HG03039 (cell line): Measurements from ENCODE around the gene STEAP2.
"Not testable (repeated sequence)": the region's sequence is repeated elsewhere in the genome, so short reads cannot be mapped to it uniquely, and the experiment has no call there.

Experiments
- ATAC-seq: cut with Tn5 transposase; IDR thresholded peaks from one replicate; pipeline ENCODE4 v1.9.1; 2021; ENCODE audit warnings: mild to moderate bottlenecking, moderate library complexity; ENCODE audit not compliant: unreplicated experiment

Gene STEAP2

DNA sequence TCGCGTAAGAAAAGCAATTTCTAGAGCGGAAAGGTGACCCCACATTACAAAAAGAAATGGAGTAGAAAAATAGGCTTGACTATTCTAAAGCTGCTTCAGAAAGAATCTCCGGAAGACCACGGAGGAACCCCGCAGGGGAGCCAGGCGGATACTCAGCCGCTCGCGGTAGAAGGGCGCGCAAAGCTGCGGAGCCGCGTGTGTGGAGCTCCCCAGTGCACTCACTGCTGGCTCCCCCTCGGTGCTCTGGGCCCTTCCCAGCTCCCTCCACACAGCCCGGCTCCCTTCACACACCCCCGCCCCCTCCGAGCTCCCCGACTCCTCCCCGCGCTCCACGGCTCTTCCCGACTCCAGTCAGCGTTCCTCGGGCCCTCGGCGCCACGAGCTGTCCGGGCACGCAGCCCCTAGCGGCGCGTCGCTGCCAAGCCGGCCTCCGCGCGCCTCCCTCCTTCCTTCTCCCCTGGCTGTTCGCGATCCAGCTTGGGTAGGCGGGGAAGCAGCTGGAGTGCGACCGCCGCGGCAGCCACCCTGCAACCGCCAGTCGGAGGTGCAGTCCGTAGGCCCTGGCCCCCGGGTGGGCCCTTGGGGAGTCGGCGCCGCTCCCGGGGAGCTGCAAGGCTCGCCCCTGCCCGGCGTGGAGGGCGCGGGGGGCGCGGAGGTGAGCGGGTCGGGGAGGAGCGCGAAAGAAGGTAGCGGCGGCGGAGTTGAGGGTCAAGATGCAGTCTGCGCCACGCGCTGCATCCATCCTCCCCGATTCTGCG is at the start of gene STEAP2:
Gene STEAP2 (plus strand): TSS at position 350 of the 758 bp plus-strand sequence. CDS start 13,343 bp downstream, outside the sequence.
- ATAC-seq: peak; percentile 85

DNA sequence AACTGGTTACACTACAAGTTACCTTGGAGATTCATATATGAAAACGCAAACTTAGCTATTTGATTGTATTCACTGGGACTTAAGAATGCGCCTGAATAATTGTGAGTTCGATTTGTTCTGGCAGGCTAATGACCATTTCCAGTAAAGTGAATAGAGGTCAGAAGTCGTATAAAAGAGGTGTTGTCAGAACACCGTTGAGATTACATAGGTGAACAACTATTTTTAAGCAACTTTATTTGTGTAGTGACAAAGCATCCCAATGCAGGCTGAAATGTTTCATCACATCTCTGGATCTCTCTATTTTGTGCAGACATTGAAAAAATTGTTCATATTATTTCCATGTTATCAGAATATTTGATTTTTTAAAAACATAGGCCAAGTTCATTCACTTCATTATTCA is 48.0 kb upstream of the STEAP2 start:
- ATAC-seq: no peak

GRCh38 chr7:90165724-90166123 is 45.8 kb upstream of the STEAP2 start:
- no peak for ATAC-seq

- no peak for ATAC-seq
Measured at GRCh38 chr7:90166153-90166552, 45.4 kb upstream of the STEAP2 start.

DNA sequence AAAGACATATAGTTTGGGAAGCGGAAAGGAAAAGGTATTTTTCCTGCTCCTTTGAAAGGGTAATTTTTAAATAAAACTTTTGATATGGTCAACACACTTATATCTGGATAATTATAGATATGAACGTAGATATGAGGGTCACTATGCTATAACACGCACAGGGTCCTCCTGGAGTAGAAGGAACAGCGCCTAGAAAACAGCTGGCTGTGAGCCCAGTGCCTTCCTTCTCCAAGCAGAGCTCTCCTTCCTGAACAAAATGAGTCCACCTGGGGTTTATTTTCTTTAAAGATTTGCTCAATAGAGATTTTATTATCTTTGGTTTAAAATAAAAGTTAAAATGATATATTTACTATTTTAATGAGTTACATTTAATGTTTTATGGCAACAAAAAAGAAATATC is 44.2 kb upstream of the STEAP2 start:
- ATAC-seq: no peak

- ATAC-seq: no peak
Measured at GRCh38 chr7:90169891-90170290, 41.6 kb upstream of the STEAP2 start.

GRCh38 chr7:90172121-90172520 is 39.4 kb upstream of the STEAP2 start:
- no peak for ATAC-seq

DNA sequence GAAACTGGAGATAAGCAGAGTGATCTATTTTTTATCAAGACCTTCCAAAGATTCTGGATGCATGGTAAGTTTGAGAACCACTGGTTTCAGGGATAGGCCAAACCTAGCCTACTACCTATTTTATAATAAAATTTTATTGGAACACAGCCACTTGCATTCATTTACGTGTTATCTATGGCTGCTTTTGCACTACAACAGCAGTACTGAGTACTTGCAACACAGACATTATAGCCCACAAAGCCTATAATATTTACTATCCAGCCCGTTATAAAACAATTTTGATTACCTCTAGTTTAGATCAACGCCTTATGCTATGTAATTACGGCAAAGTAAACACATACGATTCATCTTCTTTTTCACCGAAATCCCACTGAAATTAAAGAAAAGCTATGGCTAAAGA is 38.9 kb upstream of the STEAP2 start:
- ATAC-seq: no peak

DNA sequence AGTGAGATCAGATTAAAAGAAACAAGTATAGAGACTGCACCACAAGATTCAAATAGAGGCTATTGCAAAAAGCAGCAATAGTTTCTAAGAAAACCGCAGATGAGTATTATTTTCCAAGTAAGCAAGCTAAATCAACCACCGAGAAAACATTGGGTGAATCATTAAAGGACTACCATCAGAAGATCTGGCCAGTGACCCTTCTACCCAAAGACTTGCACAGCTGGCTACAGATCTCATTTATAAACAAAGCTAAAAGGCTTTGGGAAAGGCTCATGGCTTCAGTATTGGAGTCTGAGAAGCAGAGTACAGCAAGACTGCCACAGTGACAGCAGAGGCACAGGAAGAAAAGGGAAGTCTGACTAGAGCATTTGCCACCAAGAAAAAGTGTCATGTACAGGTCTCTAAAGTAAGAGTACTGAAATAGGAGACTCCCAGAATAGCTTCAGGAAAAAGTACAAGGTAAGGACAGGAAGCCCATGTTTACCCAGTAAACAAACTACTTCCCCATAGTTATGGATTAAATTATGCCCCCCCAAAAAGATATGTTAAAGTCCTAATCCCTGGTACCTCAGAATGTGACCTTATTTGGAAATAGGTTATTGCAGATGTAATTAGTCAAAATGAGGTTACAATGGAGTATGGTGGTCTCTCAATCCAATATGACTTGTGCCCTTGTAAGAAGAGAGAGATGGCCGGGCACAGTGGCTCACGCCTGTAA is 38.3 kb upstream of the STEAP2 start:
- ATAC-seq: no peak

DNA sequence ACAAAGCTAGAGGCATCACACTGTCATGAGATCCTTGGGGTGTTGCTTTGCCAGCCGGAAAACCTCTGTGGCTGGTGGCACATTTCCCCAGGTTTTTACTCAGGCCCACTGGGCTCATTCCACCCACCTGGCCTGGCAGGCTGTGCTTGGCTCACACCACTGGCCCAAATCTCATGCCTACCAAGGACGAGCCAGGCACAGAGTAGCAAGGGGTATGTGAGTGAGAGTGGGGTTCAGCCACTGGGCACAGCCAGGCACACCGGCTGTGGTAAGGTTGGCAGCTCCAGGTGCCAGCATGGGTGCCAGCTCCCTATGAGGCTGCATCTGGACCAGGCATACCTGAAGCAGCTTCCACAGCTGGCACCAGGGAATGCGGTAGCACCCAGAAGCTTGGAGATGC is 35.9 kb upstream of the STEAP2 start:
- ATAC-seq: no peak

DNA sequence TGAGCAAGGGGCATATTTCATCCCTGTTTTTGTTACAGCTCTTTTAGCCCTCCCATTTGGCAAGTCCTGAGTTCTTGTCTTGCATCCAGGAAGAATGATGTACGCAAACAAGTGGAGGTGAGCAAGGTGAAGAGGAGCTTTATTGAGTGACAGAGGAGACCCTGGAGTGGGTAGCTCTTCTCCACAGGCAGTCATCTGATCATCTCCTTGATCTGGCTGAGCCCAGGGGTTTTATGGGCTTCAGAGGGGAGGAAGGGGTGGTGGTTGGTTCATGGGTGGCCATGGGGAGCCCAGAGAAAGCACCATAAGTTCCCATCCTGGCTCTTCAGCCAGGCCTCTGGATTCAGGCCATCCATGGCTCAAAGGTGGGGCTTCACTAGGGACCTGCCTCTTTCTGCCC is 35.3 kb upstream of the STEAP2 start:
- no peak for ATAC-seq

DNA sequence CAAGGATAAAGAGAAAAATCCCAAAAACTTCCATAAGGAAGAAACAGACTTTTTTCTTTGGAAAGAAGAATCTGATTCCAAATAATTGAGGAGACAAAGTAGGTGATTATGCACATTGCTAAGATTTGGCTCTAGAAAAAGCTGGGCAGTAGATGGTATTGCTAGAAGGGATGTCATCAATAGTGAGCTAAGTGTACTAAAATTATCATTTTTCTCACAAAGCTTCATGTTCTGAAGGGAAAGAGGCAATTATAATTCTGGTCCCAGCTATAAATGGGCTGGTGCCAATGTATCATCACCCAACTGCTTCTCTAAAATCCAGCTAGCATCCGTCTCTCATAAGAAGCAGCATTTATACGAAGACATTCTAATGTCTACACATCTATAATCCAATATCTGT is 33.4 kb upstream of the STEAP2 start:
- no peak for ATAC-seq

DNA sequence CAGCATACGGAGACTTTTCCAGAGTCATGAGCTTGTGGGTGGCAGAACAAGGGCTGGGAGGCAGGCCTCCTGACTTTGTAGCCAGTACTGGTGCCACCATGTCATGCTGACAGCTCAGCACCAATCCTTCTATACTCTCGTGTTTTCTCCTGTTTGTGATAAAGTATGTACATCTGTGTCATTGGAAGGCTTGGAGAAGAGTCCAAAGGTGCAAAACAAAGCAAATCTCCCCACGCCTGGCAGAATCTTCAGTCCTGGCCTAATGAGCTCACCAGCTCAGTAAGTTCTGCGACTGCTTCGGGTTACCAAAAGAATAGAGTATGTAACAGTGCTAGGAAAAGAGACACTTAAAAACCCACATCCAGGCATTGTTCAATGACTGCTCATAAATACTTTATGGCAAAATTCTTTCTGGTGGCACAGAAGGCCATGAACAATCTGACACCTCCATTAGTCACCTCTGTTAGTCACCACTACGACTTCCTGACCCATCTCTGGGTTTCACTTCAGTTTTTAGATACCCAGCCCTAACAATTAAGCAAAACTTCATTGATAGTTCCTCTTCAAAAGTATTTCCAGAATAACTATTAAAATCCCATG is 32.8 kb upstream of the STEAP2 start:
- peak; percentile 91 for ATAC-seq

DNA sequence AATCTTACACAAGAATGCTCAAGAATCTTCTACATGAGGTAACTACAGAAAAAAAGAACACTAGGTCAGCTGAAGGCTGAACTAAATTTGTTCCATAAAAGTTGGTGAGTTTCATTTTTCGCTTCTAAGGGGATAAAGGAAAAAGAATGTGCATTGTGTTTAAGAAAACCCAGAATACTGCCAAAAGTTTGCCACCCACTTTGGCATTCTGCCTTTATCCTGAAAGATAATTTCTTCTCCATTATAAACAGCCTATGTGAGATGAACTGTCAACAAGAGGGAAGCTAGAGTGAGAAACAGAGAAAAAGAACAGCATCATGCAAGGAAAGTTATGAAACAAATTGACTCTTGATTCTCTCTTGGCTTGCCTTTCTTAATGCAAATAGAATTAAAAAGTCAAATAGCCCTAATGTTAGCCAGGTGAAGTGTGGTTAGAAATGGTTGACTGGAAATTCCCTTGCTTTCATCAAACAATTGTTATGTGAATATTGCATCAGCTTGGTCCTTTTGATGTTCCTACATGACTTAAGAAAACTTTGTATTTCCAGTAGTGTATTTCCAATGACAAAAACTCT is 31.4 kb upstream of the STEAP2 start:
- no peak for ATAC-seq

GRCh38 chr7:90180649-90181048 is 30.9 kb upstream of the STEAP2 start:
- ATAC-seq: no peak

GRCh38 chr7:90181485-90181884 is 30.1 kb upstream of the STEAP2 start:
- ATAC-seq: no peak

DNA sequence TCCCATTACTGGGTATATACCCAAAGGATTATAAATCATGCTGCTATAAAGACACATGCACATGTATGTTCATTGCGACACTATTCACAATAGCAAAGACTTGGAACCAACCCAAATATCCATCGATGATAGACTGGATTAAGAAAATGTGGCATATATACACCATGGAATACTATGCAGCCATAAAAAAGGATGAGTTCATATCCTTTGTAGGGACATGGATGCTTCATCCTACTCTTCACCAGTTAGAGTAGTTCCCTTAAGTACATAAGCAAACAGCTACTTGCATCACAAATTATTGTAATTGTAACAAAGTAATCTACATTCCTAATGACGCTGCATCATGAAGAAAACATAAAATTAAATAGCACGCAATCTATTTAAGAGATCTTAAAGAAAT is 25.2 kb upstream of the STEAP2 start:
- not testable (repeated sequence) for ATAC-seq

DNA sequence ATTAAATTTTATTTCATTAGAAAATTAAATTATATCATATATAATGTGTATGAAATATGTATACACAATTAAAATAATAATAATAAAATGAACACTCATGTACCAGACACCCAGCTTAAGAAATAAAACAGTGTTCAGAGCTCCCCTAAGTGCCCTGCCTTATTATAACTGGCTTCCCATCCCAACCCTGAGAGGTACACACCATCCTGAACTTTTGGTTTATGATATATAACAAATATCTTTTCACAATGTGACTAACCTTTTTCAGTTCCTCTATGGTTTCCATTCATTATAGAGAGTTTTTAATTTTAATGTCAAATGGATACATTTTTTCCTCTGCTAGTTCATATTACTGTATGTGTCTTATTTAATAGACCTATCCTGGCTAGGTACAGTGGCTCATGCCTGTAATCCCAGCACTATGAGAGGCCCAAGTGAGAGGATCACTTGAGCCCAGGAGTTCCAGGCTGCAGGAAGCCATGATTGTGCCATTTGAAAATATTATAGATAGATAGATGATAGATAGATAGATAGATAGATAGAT is 24.0 kb upstream of the STEAP2 start:
- ATAC-seq: no peak

- peak; percentile 69 for ATAC-seq
Measured at GRCh38 chr7:90188281-90188680, 23.3 kb upstream of the STEAP2 start.

- no peak for ATAC-seq
Measured at GRCh38 chr7:90190995-90191394, 20.5 kb upstream of the STEAP2 start.

GRCh38 chr7:90191648-90192047 is 19.9 kb upstream of the STEAP2 start:
- no peak for ATAC-seq
